Activated naive CD4-positive, alpha-beta T cell treated with anti-CD3 and anti-CD28 coated beads, Interleukin-2, amount 50 U/mL, for 16 hours (primary cell): Measurements from ENCODE around the gene NCBP2.

Experiments used
- DNase-seq: peaks from one replicate; pipeline ENCODE4 v3.0.0-alpha.2; 2020

NCBP2 gene

DNA sequence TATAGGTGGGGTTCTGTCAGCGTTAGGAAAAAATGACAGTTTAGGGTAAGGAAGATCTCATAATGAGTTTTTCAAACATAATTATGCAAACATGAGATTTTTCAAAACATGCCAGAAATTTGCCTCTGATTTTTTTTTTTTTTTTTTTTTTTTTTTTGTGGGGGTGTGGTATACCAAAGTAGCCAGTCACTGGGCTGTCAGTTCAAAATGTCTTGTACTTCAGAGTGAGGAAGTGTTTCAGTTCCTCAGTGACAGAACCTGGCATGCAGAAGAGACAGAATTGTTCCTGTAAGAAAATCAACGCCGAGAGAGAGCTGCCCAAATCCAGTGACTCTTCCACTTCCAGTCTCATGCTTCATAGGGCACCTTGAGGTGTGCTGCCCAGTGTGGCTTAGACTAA lies 9.7 kb downstream of the NCBP2 start:
- DNase-seq = no peak

DNA sequence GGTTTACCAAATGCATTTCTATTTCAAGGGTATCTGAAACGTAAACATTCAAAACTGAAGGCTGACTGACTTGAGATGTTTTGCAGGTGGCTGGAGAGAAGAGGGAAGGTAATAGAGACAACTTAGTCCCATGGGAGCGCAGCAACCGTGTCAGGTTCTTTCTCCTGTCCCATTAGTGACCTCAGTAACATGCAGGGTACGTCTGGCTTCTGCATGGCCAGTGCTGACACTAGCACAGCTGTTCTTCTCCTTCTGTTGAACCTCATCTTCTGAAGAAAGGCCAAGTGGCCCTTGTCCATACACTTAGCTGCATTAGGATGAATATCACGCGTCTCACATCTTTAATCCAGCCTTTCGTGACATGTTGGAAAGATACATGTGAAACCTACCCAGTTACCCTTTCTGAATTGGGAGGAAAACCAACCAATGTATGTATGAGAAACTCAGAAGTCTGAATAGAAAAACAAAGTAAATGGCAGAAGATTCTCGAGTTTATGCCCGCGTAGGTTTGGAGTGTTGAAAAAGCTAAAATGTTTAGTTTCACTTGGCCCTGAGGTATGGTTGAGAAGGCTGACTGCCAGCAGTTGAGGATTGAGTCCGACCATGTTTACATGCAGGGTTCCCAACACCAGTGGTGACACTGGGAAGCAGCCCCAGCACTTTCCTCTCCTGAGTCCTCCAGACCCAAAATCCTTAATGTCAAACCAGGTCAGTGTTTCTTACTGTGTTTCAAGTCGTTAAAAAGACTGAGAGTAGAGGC lies 10.3 kb downstream of the NCBP2 start:
- DNase-seq = no peak

DNA sequence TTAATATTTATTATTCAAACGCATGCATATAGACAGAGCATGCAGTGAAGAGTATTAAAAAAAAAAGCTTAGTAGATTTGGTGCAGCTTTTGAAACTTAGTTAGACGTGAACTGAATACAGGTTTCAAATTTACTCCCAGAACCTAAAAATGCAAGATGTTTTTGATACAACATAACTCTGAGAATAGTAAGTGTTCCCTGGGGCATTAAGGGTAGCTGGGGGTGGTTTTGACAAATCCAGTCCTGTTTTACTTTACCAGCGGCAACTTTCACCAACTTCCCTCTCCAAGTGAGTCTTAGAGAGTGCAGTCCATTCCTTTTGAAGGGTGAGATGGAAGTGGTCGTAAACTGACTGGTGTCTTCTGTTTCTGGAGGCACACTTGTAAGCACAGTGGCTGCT lies 11.2 kb downstream of the NCBP2 start:
- no peak for DNase-seq

DNA sequence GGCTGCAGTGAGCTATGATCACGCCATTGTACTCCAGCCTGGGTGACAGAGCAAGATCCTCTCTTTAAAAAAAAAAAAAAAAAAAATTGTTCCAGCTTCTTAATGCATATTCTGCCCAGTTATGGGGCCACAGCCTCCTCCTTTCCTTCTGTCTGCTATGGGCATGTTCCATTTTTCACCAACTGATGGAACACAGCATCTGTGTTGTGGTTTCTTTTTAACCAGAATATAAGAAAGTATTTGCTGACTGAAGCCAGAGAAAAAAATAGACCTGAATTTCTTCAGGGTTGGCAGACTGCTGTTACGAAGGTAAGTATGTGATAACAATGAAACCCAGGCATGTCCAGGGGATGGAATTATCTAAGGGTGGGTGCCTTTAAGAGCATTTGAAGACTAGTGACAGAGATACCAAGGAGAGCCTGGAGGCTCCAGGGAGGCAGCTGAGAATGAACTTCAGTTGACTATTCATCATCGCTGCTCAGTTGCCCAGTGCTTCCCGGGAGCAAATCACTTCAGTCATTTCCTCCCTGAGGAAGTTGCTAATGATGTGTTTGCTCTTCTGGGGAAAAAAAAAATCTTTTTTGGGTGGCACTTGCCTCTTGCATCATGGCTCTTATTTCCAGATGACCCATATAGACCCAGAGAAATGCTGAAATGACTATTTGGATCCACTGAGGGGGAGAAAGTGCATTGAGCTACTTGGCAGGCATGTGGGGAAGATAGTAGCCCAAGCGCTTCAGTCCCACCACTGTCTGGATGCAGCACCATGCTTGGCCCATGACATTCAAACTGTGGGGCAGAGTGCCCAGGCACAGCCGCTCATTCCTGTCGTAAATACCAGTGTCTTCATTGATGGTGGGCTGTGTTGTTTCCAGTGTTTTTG lies 14.5 kb downstream of the NCBP2 start:
- no peak for DNase-seq

DNA sequence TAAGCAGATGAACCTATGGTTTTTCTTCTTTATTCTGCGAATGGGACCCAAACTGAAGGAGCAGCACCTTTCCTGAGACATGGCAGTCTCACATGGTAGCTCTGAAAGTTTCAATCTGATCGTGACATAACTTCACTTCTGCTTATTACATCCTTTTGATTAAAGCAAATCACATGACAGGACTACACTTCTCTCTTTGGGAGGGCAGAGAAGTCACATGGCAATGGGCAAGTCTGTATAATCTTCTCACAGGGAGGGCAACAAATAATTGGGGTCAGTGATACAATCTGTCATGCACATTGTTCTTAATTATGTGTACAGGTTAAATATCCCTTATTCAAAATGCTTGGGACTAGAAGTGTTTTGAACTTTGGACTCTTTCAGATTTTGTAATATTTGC lies 21.6 kb downstream of the NCBP2 start:
- no peak for DNase-seq

DNA sequence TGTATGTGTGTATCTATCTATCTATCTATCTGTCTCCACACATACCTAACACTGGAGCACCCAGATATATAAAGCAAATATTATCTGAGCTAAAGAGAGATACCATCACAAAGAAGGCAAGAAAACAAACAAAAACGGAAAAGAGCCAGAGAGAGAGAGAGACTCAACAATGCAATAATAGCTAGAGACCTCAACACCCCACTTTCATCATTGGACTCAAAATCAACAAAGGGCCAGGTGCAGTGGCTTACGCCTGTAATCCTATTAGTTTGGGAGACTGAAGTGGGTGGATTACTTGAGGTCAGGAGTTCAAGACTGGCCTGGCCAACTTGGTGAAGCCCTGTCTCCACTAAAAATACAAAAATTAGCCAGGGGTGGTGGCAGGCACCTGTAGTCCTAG lies 23.4 kb downstream of the NCBP2 start:
- DNase-seq = no peak

DNA sequence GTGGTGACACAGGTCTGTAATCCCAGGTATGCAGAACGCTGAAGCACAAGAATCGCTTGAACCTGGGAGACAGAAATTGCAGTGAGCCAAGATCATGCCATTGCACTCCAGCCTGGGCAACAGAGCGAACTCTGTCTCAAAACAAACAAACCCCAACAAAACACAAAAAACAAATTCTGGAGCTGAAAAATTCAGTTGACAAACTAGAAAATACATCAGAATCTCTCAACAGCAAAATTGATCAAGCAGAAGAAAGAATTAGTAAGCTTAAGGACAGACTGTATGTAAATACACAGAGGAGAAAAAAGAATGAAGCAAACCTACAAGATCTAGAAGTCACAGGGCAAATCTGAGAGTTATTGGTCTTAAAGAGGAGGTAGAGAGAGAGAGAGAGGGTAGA lies 25.3 kb downstream of the NCBP2 start:
- no peak for DNase-seq

DNA sequence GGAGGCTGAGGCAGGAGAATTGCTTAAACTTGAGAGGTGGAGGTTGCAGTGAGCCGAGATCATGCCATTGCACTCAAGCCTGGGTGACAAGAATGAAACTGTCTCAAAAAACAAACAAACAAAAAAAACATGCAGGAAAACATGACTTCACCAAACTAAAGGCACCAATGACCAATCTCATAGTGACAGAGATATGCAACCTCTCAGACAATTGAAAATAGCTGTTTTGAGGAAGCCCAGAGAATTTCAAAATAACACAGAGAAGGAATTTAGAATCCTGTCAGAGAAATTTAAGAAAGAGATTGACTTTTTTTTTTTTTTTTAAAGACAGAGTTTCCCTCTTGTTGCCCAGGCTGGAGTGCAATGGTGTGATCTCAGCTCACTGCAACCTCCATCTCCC lies 26.1 kb downstream of the NCBP2 start:
- no peak for DNase-seq

DNA sequence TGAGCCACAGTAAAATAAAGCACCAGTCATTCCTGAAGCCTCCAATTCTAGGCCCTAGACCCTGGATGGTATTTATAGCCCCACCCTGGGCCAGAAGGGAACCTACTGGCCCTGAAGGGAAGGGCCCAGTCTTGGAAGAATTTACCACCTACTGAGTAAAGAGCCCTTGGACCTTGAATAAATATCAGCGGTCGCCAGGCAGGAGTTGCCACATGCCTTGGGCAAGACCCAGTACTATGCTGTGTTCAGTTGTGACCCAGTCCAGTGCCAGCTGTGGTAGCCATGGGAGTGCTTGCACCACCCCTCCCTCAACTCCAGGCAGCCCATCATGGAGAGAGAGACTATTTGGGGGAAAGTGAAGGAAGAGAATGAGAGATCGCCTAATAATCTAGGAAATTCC lies 27.0 kb downstream of the NCBP2 start:
- DNase-seq = no peak

DNA sequence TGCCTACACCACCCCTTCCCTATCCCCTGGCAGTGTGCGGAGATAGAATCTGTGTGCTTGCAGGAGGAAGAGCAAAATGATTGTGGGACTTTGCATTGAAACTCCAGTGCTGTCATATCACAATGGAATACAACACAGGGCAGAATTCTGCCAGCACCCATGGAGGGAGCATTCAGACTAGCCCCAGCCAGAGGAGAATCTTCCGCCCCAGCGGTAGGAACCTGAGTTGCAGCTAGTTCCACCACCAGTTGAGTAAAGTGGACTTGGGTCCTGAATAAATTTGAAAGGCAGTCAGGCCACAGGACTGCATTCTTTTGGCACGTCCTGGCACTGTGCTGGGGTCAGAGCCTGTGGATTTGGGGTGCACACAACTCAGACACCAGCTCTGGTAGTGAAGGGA lies 27.5 kb downstream of the NCBP2 start:
- no peak for DNase-seq

DNA sequence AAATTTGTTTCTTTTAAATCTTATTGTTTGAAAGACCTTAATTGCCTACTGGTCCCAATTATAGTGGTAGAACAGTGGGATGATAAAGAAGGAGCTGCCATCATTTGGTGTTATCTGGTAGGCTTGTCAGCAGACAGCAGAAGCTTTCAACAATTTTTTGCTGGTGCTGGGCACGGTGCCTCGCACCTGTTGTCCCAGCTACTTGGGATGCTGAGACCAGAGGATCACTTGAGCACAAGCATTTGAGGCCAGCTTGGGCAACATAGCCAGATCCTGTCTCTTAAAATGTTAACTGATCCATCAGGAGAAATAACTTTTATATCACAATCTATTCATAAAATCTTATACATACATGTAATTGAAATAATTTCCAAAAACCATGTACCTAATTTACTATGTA lies 38.6 kb downstream of the NCBP2 start:
- DNase-seq = no peak

DNA sequence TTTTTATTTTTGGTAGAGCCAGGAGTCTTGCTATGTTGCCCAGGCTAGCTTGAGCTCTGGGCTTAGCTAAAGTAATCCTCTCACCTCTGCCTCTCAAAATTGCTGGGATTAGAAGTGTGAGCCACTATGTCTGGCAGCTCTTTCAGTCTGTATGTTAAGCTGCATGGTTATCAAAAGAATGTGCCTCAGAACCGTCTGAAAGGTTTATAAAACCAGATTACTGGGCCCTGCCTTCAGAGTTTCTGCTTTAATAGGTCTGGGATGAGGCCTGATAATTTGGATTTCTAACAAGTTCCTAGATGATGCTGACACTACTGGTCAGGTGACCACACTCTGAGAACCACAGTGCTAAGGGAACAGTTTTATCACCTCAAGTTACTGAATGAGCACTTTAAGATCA lies 40.0 kb downstream of the NCBP2 start:
- no peak for DNase-seq

DNA sequence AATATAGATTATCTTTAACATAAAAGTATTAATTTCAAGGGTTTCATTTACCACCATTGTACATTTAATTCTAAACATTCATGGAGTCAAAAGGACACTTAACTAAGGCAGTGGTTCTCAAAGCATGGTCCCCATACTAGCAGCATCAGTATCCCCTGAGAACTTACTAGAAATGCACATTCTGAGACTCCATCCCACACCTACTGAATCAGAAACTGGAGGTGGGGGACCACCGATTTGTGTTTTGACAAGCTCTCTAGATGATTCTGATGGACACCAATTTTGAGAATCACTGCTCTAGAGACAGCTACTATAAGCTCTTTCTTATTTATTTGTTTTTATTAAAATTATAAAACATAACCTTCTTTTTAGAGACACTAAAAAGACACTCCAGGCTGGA lies 40.6 kb downstream of the NCBP2 start:
- DNase-seq = no peak

DNA sequence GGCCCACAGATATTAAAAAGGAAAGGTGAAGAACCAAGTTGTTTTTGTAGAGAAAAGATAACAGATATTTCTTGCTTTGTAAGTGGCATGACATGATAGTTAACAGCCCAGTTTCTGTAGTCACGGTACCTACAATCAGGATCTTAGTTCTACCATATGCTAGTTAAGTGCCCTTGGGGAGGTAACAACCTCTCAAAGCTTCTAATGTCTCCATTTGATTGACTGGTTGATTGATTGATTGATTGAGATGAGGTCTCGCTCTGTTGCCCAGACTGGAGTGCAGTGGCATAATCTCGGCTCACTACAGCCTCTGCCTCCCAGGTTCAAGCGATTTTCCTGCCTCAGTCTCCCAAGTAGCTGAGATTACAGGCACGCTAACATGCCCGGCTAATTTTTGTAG lies 46.1 kb downstream of the NCBP2 start:
- DNase-seq = no peak

DNA sequence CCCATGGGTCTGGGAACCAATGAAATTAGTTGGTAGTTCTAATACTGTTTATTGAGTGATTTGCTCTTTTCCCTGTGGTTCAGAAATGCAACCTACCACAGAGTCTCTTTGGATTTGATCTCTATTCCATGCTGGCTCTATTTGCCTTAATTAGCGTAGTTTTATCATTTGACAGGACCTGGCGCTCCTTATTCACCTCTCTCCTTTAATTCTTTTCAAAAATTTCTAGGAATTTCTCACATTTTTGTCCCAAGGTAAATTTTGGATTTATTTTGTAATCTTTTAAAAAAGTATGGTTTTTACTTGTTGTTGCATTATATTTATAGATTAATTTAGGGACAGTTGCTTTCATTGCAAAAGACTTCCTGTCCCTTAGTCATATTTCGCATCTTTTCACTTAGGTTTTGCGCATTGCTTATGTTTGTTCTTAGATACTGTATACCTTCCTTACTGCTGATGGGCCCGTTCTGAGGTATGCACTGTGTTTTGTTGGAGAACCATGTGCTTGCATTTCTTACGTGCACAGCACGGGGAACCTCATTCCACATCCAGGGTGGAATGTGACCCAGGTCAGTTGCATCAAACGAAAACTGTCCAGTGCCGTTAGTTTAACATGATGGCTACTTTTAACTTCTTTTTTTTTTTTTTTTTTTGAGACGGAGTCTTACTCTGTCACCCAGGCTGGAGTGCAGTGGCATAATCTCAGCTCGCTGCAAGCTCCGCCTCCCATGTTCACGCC lies 47.6 kb downstream of the NCBP2 start:
- no peak for DNase-seq

DNA sequence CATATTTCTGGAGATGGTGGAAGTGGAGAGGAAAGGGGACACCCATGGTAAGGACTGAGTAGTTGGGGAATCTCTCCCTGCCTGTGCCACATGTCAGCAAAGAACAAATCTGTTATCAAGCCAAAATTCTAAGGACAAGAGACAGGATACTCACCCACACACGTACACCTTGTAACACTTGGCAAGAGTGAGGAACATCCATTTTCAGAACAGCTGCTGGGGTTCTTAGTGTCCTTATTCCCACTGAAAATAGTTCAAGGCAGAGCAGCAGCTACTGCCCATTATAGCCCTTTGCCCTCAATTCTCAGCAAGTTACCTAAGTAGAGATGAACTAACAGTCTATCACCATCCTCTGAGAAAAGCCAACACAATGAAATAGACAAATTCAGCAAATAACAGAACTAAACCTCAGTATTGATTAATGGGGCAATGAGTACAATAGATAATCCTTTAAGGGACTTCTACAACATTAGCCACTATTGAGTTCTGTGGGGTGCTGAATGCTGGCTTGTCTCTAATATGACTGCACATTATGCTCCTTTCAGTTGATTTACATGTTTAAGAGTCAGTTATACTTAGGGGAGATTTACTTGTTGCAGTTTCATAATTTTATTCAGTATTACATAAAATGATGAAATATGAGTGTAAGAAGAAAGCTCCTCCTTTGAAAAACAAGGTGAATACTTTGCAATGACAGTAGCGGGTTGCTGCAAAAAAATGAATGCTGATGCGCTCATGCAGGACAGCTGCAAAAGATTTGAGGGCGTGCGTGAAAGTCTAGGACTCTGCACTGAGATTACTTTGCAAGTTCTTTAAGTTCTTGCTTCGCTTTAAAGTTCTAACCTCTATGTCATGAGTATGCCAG lies 52.3 kb downstream of the NCBP2 start:
- DNase-seq = no peak

DNA sequence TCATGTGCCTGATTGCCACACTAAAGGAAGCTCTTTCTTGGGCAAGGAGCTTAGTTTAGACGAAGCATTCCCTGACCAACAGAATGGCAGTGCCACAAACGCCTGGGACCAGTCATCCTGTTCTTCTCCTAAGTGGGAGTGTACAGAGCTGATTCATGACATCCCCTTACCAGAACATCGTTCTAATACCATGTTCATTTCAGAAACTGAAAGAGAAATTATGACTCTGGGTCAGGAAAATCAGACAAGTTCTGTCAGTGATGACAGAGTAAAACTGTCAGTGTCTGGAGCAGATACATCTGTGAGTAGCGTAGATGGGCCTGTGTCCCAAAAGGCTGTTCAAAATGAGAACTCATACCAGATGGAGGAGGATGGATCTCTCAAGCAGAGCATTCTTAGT lies 56.2 kb downstream of the NCBP2 start:
- no peak for DNase-seq
